GM18909 (cell line): ENCODE results near the gene FSTL4.
"Not testable (repeated sequence)": the region's sequence is repeated elsewhere in the genome, so short reads cannot be mapped to it uniquely, and the experiment has no call there.

Experiments
- ATAC-seq: cut with Tn5 transposase; IDR thresholded peaks from one replicate; pipeline ENCODE4 v1.9.1; 2021; ENCODE audit warnings: mild to moderate bottlenecking; ENCODE audit not compliant: unreplicated experiment, poor library complexity

FSTL4 gene

GRCh38 chr5:133170756-133171387 lies 441.5 kb downstream of the FSTL4 start:
- not testable (repeated sequence) for ATAC-seq

DNA sequence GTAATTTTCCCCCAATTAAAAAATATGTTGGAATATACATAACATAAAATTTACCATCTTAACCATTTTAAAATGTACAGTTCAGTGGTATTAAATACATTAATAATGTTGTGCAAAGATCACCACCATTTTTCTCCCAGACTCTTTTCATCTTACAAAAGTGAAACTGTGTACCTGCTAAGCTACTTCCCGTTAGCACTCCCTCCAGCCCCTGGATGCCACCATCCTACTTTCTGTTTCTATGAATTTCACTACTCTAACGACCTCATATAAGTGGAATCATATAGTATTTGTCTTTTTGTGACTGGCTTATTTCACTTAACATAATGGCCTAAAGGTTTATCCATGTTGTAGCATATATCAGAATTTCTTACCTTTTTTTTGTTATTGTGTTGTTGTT lies 447.6 kb downstream of the FSTL4 start:
- ATAC-seq = no peak

DNA sequence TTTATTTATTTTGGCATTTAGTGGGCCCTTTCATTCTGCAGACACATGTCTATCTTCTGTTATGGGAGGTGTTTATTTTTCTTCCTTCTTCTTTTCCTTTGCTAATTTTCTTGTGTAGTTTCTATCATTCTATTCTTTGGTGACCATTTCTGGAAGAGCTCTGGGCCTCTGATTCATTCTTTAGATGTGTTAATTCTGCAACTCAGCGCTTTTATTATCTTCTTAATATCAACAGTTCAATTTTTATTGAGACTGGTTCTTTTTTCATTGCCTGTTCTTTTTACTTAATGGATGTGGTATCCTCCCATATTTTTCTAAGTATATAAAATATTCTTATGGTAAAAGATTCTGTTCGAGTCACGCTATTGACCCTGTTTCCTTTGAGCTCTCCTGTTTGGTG lies 448.5 kb downstream of the FSTL4 start:
- no peak for ATAC-seq

DNA sequence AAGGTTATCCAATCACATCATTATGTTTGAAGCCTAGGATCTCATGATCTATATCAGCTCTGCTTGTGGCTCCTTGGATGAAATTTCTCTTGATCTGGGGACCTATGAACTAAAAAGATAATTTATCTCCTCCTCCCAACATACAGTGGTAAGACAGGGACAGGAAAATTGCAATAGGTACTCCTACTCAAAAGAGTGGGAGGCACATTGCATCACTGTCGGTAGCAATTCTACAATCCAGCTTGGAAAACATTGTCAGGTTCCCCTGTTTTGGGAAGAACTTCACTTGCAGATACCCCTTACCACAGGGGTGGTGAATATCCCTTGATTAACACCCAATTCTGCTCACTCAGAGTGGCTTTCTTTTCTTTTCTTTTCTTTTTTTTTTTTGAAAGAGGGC lies 452.8 kb downstream of the FSTL4 start:
- no peak for ATAC-seq

GRCh38 chr5:133155326-133155969 lies 456.9 kb downstream of the FSTL4 start:
- no peak for ATAC-seq

GRCh38 chr5:133154274-133155075 lies 457.9 kb downstream of the FSTL4 start:
- no peak for ATAC-seq

- no peak for ATAC-seq
Observed at GRCh38 chr5:133150909-133151544, 461.3 kb downstream of the FSTL4 start.

DNA sequence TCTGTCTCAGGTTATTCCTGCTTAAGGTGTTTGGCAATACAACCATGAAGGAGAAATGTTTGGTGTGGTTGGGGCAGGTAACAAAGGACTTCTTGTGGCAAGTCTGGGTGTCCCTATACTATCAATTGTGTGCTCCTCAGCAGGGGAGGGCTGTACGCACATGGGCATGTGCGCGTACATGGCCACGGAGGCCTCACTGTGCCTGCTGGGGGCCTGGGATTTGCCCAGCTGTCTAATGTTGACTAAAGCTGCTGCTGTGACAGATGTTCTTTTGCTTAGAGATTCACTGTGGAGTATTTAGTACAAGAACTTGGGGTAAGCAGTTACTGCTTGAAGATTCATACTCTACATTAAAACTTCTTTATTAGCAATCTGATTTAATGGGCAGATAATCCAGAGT lies 463.0 kb downstream of the FSTL4 start:
- ATAC-seq = no peak

DNA sequence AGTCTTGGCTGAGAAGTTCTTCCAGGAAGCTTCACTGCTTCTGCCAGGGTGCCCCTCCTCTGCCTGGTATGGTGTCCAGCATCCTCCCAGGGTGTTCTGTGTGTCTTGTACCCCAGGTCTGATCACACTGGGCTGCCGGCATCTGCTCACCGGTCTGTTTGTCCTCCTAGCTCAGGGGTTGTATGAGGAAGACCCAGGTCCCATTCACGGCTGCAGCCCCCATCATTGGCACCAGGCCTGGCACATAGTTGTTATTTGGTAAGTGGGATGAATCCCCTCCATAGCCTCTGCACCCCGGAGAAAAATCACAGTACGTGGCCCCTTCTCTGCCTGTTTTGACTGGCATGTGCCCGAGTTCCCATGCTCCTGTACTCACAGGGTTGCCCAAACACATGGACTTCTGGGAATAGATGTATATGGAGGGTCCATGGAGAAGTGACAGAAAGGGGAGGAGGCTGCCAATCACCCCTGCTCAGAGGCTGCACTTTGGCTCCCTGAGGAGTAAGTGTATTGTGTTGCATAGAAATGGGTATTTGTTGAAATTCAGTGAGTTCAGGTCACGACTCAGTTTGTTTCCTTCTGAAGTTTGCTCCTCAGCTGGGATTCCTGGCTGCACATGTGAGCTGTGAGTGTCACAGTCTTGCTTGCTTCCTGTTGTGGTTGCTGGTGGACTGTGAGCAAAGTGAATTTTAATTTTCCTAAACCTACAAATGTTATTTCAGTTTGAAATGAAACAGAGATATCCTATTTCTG lies 464.4 kb downstream of the FSTL4 start:
- ATAC-seq = no peak

GRCh38 chr5:133147411-133147810 lies 464.9 kb downstream of the FSTL4 start:
- no peak for ATAC-seq
